ENCODE data around the gene ACADL.
A peak's percentile ranks its signal among the peaks of the same experiment; 100 is the strongest.
"Not testable (repeated sequence)": the region's sequence is repeated elsewhere in the genome, so short reads cannot be mapped to it uniquely, and the experiment has no call there.

The ACADL gene

GRCh38 chr2:210199854-210200253, 25.4 kb downstream of the ACADL start:
- no peak for DNase-seq (ENCODE audit: low read depth)

GRCh38 chr2:210199186-210199765, 26.0 kb downstream of the ACADL start:
- peak; percentile 41 for DNase-seq (ENCODE audit: low read depth)

GRCh38 chr2:210198326-210198725, 26.9 kb downstream of the ACADL start:
- peak; percentile 42 for DNase-seq (ENCODE audit: low read depth)

- no peak for DNase-seq (ENCODE audit: low read depth)
Observed at GRCh38 chr2:210197720-210198119, 27.5 kb downstream of the ACADL start.

- DNase-seq (ENCODE audit: low read depth): peak; percentile 52
Observed at GRCh38 chr2:210195101-210195852, 30.0 kb downstream of the ACADL start.

- no peak for DNase-seq (ENCODE audit: low read depth)
Observed at GRCh38 chr2:210190345-210190744, 34.9 kb downstream of the ACADL start.

GRCh38 chr2:210189452-210190138, 35.7 kb downstream of the ACADL start:
- no peak for DNase-seq (ENCODE audit: low read depth)

- DNase-seq (ENCODE audit: low read depth): no peak
Observed at GRCh38 chr2:210188755-210189154, 36.5 kb downstream of the ACADL start.

- DNase-seq (ENCODE audit: low read depth): no peak
Observed at GRCh38 chr2:210188190-210188589, 37.1 kb downstream of the ACADL start.

GRCh38 chr2:210183936-210184335, 41.3 kb downstream of the ACADL start:
- DNase-seq (ENCODE audit: low read depth): not testable (repeated sequence)

GRCh38 chr2:210181606-210182088, 43.6 kb downstream of the ACADL start:
- not testable (repeated sequence) for DNase-seq (ENCODE audit: low read depth)

- not testable (repeated sequence) for DNase-seq (ENCODE audit: low read depth)
Observed at GRCh38 chr2:210181033-210181605, 44.1 kb downstream of the ACADL start.

- DNase-seq (ENCODE audit: low read depth): no peak
Observed at GRCh38 chr2:210180477-210180876, 44.8 kb downstream of the ACADL start.

- no peak for DNase-seq (ENCODE audit: low read depth)
Observed at GRCh38 chr2:210179351-210179990, 45.8 kb downstream of the ACADL start.

GRCh38 chr2:210177769-210178168, 47.5 kb downstream of the ACADL start:
- no peak for DNase-seq (ENCODE audit: low read depth)

- DNase-seq (ENCODE audit: low read depth): not testable (repeated sequence)
Observed at GRCh38 chr2:210177115-210177514, 48.1 kb downstream of the ACADL start.

- no peak for DNase-seq (ENCODE audit: low read depth)
Observed at GRCh38 chr2:210174086-210174485, 51.2 kb downstream of the ACADL start.

GRCh38 chr2:210172219-210172575, 53.0 kb downstream of the ACADL start:
- DNase-seq (ENCODE audit: low read depth): no peak

GRCh38 chr2:210171309-210172218, 53.7 kb downstream of the ACADL start, which contains the start of gene KANSL1L:
Gene KANSL1L, minus strand, starts transcription at chr2:210171409. Its CDS starts 16,827 bp downstream, at chr2:210154582.
- peak; percentile 97 for DNase-seq (ENCODE audit: low read depth)

- peak; percentile 95 for DNase-seq (ENCODE audit: low read depth)
Observed at GRCh38 chr2:210170446-210171303, 54.6 kb downstream of the ACADL start.

Measured in EH (cell line).